Bronchial epithelial cell (primary cell): ENCODE results near the gene RPAIN. TPM values are rescaled to one million over a fixed set of nuclear protein-coding genes. Genes with fewer than 3 reads are reported as not detected.

Experiments
- DNase-seq: peaks from one replicate; pipeline ENCODE4 v3.0.0-alpha.2; 2010; ENCODE audit warnings: low read depth
- FAIRE-seq: peaks from 2 replicates; lab custom pipeline; 2011; peaks lifted over from hg19 to GRCh38; lab: Jason Lieb, UNC
- H3K27me3 ChIP-seq: 2 replicates; pipeline ENCODE4 v1.5.1; 2011; ENCODE audit warnings: low read length; ENCODE audit not compliant: control insufficient read depth, insufficient read depth
- H3K36me3 ChIP-seq: 2 replicates; pipeline ENCODE4 v1.5.1; 2011; ENCODE audit warnings: low read length; ENCODE audit not compliant: control insufficient read depth, insufficient read depth
- H3K4me3 ChIP-seq: 2 replicates; pipeline ENCODE4 v1.5.1; 2011; ENCODE audit warnings: mild to moderate bottlenecking, low read depth, low read length, control low read depth
- total RNA-seq: library from RNA; depleted of rRNA; stranded (reverse); fragments of >200 nt; gene quantifications from 2 replicates; pipeline ENCODE4 v1.2.1, GENCODE V29; 2014
- TF ChIP-seq, protein P1 (sequence below): IDR thresholded peaks from 2 replicates; pipeline ENCODE4 v1.5.1; 2011; ENCODE audit warnings: mild to moderate bottlenecking, moderate library complexity, low read length, control low read depth, inconsistent platforms; ENCODE audit not compliant: insufficient read depth, severe bottlenecking

The RPAIN gene
- total RNA-seq, 1 donor from 2014 or later: 50.5 TPM

DNA sequence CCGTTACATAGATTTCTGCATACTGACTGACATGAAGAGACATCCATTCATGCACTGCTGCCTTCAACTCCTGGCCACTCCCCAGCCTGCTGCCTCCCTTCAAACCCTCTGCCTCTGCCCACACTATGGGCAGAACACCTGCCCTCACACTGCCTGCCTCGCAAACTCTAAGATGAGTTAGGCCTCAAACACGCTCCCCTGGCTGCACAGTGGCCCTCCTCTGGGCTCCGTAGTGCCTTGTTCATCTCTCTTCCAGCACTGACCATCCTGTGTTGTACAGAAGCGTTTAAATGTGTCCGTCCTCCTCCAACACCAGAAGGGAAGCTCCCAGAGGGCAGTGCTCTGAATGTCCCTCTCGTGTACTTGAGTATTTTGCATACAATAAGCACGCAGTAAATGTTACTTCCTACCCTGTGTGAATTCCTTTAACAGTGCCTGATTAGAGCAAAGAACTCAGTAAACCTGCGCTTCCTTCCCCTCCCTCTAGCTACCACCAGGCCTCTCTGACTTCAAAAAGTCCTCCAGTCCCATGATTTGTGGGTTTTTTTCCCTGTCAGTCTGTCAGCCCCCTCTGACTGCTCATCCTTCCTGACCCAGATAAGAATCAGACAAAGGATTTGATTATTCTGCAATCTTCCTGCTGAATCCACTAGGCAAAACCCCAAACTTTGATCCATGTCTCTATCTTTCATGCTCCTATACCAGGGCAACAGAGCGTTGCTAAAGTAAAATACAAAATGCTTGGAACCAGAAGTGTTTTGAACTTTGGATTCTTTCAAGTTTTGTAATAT lies 44.9 kb downstream of the RPAIN start:
- no peak for DNase-seq
- TF ChIP-seq, protein P1, sequence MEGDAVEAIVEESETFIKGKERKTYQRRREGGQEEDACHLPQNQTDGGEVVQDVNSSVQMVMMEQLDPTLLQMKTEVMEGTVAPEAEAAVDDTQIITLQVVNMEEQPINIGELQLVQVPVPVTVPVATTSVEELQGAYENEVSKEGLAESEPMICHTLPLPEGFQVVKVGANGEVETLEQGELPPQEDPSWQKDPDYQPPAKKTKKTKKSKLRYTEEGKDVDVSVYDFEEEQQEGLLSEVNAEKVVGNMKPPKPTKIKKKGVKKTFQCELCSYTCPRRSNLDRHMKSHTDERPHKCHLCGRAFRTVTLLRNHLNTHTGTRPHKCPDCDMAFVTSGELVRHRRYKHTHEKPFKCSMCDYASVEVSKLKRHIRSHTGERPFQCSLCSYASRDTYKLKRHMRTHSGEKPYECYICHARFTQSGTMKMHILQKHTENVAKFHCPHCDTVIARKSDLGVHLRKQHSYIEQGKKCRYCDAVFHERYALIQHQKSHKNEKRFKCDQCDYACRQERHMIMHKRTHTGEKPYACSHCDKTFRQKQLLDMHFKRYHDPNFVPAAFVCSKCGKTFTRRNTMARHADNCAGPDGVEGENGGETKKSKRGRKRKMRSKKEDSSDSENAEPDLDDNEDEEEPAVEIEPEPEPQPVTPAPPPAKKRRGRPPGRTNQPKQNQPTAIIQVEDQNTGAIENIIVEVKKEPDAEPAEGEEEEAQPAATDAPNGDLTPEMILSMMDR: no peak
- peak; percentile 28 for FAIRE-seq
- no peaks in the 10 kb centered on the region for H3K27me3 ChIP-seq
- H3K36me3 ChIP-seq: peaks cover 6% of the 10 kb centered on the region
- no peak overlapping the region for H3K4me3 ChIP-seq

DNA sequence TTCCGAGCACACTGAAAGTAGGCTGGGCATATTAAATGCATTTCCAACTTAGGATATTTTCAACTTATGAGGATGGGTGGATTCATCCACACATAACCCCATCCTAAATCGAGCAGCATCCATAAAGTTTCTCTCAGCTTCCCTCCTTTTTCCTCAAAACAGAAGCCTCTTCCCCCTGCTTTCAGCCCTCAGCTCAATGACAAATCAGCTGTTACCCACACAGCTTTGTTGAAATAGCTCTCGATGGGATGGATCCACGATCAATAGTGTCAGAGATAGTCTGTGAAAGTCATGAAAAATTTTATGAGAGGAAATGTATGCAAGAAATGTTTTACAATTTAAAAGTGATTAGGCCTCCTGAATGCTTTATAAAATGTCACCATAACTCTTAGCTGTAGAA lies 46.3 kb downstream of the RPAIN start:
- Histone ChIP-seq H3K4me3 (no peak overlapping the region), H3K36me3 (peaks cover 2% of the 10 kb centered on the region), H3K27me3 (no peaks in the 10 kb centered on the region)
- TF ChIP-seq, protein P1: no peak
- DNase-seq (no peak), FAIRE-seq (no peak)

DNA sequence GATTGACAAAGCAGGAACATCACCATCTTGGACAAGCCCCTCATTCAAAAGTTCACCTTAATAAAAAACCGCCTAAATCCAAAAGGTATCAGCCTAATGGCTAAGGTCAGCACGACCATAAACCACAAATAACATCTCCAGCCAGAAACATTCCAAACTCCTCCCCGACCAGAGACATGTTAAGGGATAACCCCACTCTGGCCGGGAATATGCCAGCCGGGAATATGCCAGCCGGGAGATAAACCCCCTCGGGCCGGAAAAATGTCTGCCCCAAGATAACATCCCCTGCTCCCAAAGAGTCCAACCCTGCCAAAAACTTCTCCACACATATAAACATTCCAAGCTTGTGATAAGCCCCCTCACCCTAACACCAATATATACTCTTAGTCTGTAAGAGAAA lies 47.4 kb downstream of the RPAIN start:
- Histone ChIP-seq H3K36me3 (peaks cover 4% of the 10 kb centered on the region), H3K4me3 (peak overlapping the region; percentile 93), H3K27me3 (no peaks in the 10 kb centered on the region)
- FAIRE-seq (no peak), DNase-seq (no peak)
- TF ChIP-seq, protein P1: no peak

DNA sequence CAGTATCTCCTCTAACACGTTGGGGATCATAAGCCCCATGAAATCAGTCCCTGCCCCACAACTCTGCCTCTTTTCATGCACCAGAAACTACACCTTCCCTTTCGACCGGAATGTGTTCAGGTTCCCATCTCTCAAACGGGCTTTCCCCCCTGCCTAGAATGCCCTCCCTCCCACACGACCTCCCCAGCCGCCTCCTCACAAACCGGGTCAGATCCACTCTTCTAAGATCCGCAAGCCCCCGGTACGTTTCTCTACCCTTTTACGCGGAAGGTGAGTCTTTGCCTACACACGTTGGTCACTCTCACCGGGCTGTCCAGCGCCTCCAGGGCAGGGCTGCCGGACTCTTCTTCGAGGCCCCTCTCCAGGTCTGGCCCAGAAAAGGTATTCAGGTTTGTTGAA lies 48.1 kb downstream of the RPAIN start:
- H3K4me3 ChIP-seq: peak overlapping the region; percentile 93
- peaks cover 4% of the 10 kb centered on the region for H3K36me3 ChIP-seq
- DNase-seq (peak; percentile 7), FAIRE-seq (no peak)
- H3K27me3 ChIP-seq: no peaks in the 10 kb centered on the region
- TF ChIP-seq, protein P1: no peak

DNA sequence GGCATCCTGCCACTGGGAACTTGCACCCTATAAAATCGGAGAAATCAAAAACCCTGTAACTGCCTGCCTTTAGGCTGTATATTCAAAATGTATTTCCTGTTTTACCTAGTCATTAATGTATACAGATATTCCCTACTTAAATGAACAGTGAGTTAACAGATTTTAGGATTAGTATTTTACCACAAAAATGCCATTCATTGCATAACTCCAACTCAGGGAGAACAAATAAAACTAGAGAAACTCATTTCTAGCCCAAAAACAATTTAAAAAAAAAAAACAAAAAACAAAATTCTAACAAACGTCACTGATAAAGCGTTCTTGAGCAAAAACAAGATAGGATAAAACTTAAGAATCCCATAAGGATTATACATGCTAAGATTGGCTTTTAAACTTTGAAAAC lies 52.5 kb downstream of the RPAIN start:
- no peak for FAIRE-seq
- Histone ChIP-seq H3K27me3 (no peaks in the 10 kb centered on the region), H3K36me3 (peaks cover 8% of the 10 kb centered on the region), H3K4me3 (no peak overlapping the region)
- no peak for DNase-seq
- TF ChIP-seq, protein P1: no peak
